Measurements from ENCODE around the gene NYAP2. TPM values are rescaled to one million over a fixed set of nuclear protein-coding genes. Genes with fewer than 3 reads are reported as not detected.

Gene NYAP2
- total RNA-seq, 1 donor from 2014 or later: not detected

DNA sequence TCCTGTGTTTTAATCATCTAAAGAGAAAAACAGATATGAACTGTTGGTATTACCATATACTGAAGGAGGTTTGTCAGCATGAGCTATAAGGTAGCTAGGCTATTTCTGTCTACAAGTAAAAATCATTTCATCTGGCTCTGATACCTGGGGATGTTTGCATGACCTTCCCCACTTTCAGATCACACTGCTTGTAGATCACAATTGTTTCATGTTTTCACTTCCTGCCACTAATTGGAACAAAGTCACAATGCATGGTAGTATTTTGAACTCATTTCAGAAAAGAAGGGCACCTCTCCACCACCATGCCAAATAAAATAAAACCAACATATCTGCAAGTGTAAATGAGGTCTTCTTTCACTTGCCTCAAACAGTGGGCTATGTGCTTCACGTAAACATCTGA is 37.8 kb downstream of the NYAP2 start:
- no peak overlapping the region for H3K4me3 ChIP-seq
- no peak for DNase-seq
- H3K36me3 ChIP-seq: no peaks in the 10 kb centered on the region
- TF ChIP-seq, protein P1, sequence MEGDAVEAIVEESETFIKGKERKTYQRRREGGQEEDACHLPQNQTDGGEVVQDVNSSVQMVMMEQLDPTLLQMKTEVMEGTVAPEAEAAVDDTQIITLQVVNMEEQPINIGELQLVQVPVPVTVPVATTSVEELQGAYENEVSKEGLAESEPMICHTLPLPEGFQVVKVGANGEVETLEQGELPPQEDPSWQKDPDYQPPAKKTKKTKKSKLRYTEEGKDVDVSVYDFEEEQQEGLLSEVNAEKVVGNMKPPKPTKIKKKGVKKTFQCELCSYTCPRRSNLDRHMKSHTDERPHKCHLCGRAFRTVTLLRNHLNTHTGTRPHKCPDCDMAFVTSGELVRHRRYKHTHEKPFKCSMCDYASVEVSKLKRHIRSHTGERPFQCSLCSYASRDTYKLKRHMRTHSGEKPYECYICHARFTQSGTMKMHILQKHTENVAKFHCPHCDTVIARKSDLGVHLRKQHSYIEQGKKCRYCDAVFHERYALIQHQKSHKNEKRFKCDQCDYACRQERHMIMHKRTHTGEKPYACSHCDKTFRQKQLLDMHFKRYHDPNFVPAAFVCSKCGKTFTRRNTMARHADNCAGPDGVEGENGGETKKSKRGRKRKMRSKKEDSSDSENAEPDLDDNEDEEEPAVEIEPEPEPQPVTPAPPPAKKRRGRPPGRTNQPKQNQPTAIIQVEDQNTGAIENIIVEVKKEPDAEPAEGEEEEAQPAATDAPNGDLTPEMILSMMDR (IDR thresholded peaks at IDR 0.05; ENCODE audit: borderline replicate concordance): no peak
- intact Hi-C loops (cut with micrococcal nuclease): no loop called here
- no peak overlapping the region for H3K27ac ChIP-seq (replicated peaks)
- no peaks in the 10 kb centered on the region for H3K27me3 ChIP-seq (ENCODE audit: low read depth)
- peaks cover 4% of the 10 kb centered on the region for H3K9me3 ChIP-seq (replicated peaks)
- H3K4me1 ChIP-seq: no peaks in the 10 kb centered on the region

- TF ChIP-seq, protein P1 (IDR thresholded peaks at IDR 0.05; ENCODE audit: borderline replicate concordance): no peak
- H3K9me3 ChIP-seq (replicated peaks): peaks cover 4% of the 10 kb centered on the region
- intact Hi-C loops (cut with micrococcal nuclease): no loop called here
Observed at GRCh38 chr2:225438248-225438647, 38.7 kb downstream of the NYAP2 start.

GRCh38 chr2:225452677-225453076 is 53.2 kb downstream of the NYAP2 start:
- Histone ChIP-seq H3K27ac (replicated peaks) (no peak overlapping the region), H3K9me3 (replicated peaks) (no peaks in the 10 kb centered on the region), H3K36me3 (no peaks in the 10 kb centered on the region), H3K27me3 (ENCODE audit: low read depth) (no peaks in the 10 kb centered on the region), H3K4me3 (no peak overlapping the region), H3K4me1 (no peaks in the 10 kb centered on the region)
- DNase-seq: no peak
- TF ChIP-seq, protein P1 (IDR thresholded peaks at IDR 0.05; ENCODE audit: borderline replicate concordance): no peak
- intact Hi-C loops (cut with micrococcal nuclease): no loop called here

More at GRCh38 chr2:225438248-225438647, 38.7 kb downstream of the NYAP2 start:
- DNase-seq: no peak
- no peak overlapping the region for H3K4me3 ChIP-seq
- no peaks in the 10 kb centered on the region for H3K27me3 ChIP-seq (ENCODE audit: low read depth)
- no peaks in the 10 kb centered on the region for H3K36me3 ChIP-seq
- no peak overlapping the region for H3K27ac ChIP-seq (replicated peaks)
- no peaks in the 10 kb centered on the region for H3K4me1 ChIP-seq

GRCh38 chr2:225454412-225454811 is 54.9 kb downstream of the NYAP2 start:
- H3K4me1 ChIP-seq: no peaks in the 10 kb centered on the region
- no peaks in the 10 kb centered on the region for H3K9me3 ChIP-seq (replicated peaks)
- H3K27me3 ChIP-seq (ENCODE audit: low read depth): no peaks in the 10 kb centered on the region
- no peak overlapping the region for H3K27ac ChIP-seq (replicated peaks)
- DNase-seq: no peak
- intact Hi-C loops (cut with micrococcal nuclease): no loop called here
- TF ChIP-seq, protein P1 (IDR thresholded peaks at IDR 0.05; ENCODE audit: borderline replicate concordance): no peak
- no peaks in the 10 kb centered on the region for H3K36me3 ChIP-seq
- H3K4me3 ChIP-seq: no peak overlapping the region

DNA sequence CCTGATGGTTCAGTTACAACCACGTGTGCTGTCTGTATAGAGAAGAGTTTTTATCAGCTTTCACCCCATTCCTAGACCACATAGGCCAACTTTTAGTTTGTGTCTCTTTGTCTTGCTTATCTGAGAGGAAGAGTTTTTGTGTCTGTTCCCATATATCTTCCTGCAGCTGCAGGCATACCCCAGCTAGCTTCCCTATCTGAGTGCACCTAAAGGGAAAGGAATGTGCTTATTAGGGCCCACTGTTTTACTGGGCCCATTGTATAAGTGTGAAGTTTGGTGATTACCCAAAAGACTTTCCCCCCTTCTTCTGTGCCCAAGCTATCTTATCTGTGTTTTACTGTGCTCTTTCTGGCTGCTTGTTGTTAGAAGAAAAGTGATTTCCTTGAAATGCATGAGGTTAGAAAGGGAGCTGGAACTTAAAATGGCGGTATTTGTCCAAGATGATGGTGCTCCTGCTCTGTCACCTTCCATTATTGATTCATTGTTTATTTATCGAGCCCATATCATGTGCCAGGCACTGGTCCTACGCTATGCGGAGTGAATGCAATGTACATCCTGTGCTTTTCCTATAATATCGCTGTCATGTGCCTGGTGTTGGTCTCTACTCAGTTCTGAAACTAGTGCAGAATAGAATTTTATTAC is 57.2 kb downstream of the NYAP2 start:
- Histone ChIP-seq H3K4me1 (no peaks in the 10 kb centered on the region), H3K4me3 (no peak overlapping the region), H3K27me3 (ENCODE audit: low read depth) (no peaks in the 10 kb centered on the region), H3K36me3 (no peaks in the 10 kb centered on the region), H3K9me3 (replicated peaks) (no peaks in the 10 kb centered on the region), H3K27ac (replicated peaks) (no peak overlapping the region)
- TF ChIP-seq, protein P1 (IDR thresholded peaks at IDR 0.05; ENCODE audit: borderline replicate concordance): no peak
- intact Hi-C loops (cut with micrococcal nuclease): no loop called here
- DNase-seq: no peak
